Astrocyte (in vitro differentiated cells and primary cell): ENCODE data around the gene NDOR1.

ENCODE experiments used
- CTCF ChIP-seq: IDR thresholded peaks from 2 replicates; pipeline ENCODE4 v1.5.1; 2011; ENCODE audit warnings: low read depth, mild to moderate bottlenecking, inconsistent platforms, low read length, moderate library complexity; ENCODE audit not compliant: insufficient read depth
- EZH2 ChIP-seq: IDR thresholded peaks from 2 replicates; pipeline ENCODE4 v1.6.1; 2012; ENCODE audit warnings: mild to moderate bottlenecking, low read length, inconsistent platforms; ENCODE audit not compliant: insufficient read depth

GRCh38 chr9:137160716-137161557 lies 44.6 kb upstream of the NDOR1 start:
- TF ChIP-seq CTCF (no peak), EZH2 (peak; percentile 56)
